Subcutaneous adipose tissue (tissue), 4 donors: ENCODE data around the gene CPE. TPM values are rescaled to one million over a fixed set of nuclear protein-coding genes. Genes with fewer than 3 reads are reported as not detected.

Experiments
- total RNA-seq, 4 donors: library from RNA; depleted of rRNA; stranded (reverse); fragments of >200 nt; gene quantifications; one replicate each; pipeline ENCODE4 v1.1.0, GENCODE V29; 2016
- TF ChIP-seq, protein P1 (sequence below): fragments of 450-650 bp; IDR thresholded peaks from one replicate; pipeline ENCODE4 v1.5.1; 2016; ENCODE audit warnings: low read depth, mild to moderate bottlenecking, control low read depth, antibody characterized with exemption, moderate library complexity

The CPE gene
- total RNA-seq, 4 donors from 2014 or later, result 81.0 to 122 (median 99.6) TPM

DNA sequence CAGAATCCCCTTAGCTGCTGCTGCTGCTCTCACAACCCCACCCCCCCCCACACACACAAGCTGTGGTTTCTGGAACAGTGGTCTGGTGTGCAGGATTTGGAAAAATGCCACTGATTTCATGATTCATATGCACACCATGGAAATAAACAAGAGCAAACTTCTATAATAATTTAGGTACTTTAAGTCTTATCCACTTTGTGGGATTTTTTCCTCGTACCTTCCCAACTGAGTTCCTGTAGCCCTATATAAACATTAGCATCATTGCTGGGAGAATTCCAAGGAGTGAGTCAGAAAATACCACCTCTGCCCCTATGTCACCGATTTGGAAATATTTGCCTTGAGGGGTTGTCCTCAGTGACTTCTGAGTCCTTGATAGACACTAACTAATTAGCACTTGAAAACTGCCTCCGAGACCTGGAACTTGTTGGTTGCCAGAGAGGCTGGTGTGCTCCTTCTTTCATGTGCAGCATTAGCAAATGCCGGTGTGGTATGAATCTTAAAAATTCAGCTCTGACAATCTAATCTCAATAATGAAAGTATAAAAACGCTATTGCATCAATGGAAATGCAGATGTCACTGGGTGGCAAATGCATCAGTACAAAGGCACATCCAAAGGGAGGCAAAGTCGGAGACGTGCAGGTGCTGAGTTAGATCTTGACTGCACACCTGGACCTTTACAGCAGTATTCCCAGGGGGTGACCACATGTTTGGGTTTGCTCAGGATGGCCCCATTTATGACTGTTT is 61.8 kb downstream of the CPE start:
- TF ChIP-seq, protein P1, sequence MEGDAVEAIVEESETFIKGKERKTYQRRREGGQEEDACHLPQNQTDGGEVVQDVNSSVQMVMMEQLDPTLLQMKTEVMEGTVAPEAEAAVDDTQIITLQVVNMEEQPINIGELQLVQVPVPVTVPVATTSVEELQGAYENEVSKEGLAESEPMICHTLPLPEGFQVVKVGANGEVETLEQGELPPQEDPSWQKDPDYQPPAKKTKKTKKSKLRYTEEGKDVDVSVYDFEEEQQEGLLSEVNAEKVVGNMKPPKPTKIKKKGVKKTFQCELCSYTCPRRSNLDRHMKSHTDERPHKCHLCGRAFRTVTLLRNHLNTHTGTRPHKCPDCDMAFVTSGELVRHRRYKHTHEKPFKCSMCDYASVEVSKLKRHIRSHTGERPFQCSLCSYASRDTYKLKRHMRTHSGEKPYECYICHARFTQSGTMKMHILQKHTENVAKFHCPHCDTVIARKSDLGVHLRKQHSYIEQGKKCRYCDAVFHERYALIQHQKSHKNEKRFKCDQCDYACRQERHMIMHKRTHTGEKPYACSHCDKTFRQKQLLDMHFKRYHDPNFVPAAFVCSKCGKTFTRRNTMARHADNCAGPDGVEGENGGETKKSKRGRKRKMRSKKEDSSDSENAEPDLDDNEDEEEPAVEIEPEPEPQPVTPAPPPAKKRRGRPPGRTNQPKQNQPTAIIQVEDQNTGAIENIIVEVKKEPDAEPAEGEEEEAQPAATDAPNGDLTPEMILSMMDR, result no peak

DNA sequence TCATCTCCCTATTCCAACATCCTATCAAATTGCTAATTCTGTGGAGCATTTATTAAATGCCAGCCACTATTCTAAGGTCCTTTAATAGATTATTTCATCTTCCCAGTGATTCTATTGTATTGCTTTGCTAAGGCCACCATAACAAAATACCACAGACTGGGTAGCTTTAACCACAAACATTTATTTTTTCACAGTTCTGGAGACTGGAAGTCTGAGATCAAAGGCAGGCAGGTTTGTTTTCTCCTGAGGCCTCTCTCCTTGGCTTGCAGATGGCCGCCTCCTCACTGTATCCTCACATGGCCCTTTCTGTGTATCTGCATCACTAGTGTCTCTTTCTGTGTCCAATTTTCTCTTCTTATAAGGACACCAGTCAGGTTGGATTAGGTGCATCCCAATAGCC is 64.5 kb downstream of the CPE start:
- TF ChIP-seq, protein P1, result no peak

DNA sequence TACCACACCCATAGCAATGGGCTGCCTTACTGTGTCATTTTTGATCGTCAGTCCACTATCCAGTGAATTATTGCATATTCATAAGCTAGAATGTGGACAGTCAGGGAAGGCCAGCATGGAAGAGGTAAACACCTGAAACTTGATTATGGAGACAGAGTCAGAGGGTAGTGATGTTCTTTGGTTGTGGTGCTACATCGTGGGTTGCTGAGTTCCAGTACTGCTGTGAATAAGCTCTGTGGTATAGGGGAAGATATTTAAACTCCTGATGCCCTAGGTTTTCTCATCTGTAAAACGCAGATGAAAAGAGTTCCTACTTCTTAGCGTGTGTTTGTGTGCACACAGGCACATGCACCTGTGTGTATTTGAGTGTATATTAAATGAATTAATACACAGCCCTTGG is 69.9 kb downstream of the CPE start:
- TF ChIP-seq, protein P1, result no peak

DNA sequence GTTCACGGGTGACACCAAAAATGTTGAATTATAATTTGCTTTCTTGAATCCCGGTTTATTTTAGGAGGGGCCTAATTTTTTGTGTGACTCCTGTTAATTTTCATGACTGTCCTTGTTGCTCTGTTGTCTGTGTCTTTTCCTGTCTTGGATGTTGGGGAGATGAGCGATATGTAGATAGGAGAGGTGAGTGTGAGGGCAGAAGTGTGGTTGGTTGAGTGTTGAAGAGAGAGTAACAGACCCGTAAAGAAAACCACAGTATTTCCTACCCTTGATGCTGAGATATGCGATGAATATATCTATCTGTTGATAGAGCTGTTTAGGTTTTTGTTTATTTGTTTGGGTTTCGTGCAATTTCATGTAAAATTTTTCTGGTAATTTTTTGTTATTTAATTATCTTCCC is 70.5 kb downstream of the CPE start:
- TF ChIP-seq, protein P1, result no peak

DNA sequence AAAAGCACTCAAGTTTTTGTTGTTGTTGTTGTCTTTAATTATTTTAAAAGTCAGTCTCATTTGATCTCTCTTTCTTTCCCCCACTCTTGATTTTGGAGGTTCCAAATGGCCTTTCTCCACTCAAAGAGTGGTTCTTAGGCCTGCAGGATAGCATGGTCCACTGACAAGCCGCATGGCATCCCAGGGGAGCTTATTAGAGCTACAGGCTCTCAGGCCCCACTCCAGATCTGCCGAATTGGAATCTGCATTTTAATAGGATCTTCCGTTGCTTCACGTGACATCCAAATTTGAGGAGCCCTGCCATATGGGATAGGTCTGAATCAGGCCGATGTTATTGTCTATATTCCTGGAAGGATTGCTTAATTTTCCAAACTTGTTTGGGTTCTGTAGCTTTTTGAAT is 72.1 kb downstream of the CPE start:
- TF ChIP-seq, protein P1, result no peak

DNA sequence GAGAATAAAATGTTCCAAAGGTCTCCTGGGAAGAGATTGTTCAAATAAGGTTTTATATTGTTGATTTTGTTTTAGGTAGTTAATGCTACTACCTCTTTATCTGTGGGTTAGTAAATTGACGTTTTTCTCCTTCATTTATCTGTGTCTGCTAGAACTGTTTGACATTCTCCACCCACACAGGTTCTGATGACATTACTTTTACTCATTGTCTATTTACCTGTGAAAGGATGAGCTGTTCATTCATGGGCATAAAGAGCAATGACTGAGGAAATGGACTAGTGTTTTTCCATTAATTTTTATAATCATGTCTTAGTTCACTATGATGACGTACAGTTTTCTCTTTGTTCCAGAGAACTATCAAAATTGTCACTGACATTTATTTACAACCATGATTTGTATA is 75.6 kb downstream of the CPE start:
- TF ChIP-seq, protein P1, result no peak

DNA sequence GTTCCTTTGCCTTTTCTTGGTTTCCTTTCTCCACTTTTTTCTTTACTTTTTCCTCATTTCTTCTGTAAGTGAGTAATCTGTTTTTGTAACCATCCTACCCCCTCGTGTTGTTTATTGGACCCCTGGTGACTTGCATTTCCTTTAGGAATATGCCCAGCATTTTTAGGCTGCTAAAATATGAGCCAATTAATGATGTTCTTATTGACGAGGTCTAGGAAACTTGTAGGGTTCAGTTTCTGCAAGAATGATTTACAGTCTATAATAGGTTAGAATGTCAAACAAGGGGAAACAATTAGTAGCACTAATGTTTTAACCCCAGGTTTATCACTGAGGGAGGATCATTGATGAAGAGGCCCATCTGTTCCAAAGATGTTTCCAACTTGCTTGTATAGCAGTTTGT is 79.0 kb downstream of the CPE start:
- TF ChIP-seq, protein P1, result no peak
